Germinal center (tissue), 1 donor: ENCODE measurements around the gene SERTM1.

Experiments
- DNase-seq: peaks from one replicate; pipeline ENCODE4 v3.0.0; 2012; ENCODE audit warnings: mixed read lengths, low spot score

The SERTM1 gene

DNA sequence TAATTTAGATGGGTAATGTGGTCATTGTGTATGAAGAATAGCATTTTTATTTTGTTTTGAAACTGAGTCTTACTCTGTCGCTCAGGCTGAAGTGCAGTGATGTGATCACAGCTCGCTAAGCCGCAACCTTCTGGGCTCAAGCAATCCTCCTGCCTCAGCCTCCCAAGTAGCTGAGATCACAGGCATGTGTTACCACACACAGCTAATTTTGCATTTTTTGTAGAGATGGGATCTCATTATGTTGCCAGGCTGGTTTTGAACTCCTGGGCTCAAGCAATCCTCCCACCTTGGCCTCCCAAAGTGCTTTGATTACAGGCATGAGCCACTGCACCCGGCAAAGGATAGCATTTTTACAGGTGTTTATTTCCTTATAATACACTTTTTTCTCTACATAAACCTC lies 36.6 kb downstream of the SERTM1 start:
- DNase-seq = no peak

GRCh38 chr13:36712290-36712689 lies 38.5 kb downstream of the SERTM1 start:
- DNase-seq = no peak

DNA sequence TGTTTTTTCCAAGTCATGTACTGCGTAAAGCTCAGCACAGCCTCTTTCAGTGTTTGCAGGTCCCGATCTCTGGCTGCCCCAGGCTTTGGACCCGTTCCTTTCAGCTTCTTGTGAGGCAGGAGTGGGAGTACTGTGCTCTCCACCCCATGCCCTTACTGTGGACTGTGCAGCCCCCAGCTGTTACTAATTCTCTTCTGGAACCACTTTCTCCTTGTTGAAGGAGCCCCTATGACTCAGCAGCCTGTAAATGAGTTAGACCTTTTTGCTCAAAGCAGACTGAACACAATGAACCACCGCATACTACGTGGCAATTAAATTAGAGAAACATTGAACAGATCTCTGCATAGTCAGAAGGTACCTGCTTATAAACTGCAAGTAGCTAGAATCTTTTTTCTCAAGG lies 39.0 kb downstream of the SERTM1 start:
- DNase-seq = no peak

DNA sequence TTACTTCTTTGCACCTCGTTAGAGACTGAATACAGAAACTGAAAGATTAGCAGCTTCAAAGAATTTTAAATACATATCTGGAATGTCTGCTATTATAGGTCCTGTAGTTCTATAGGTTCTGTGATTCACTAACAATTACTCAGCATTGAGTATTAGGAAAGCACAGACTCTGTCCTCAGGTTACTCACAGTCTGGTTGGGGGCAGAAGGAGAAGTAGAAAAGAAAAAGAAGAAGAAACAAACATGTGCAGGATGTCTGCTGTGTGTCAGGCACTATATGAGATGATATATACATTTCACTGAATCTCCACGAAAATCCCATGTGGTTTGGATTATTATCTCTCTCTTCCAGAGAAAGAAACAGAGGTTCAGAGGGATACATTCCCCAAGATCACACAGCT lies 40.1 kb downstream of the SERTM1 start:
- no peak for DNase-seq

DNA sequence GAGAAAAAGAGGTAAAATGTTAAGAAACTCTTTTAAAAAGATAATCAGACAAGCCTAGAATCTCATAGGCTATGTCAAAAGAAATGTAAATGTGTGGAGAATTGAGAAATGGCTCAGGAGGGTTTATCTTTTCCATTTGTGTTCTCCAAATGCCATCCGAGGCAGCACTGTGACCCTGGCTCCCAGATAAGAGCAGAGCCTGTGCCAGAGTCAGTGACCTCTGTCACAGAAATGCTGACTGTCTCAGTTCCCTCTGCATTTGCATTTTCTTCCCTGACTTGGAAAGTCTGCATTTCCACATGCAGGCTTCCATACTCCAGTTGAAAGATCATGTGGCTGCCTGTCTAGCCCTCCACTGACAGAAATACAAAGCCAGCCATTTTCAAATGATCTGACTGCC lies 42.0 kb downstream of the SERTM1 start:
- DNase-seq = no peak

- no peak for DNase-seq
Observed at GRCh38 chr13:36717017-36717416, 43.2 kb downstream of the SERTM1 start.

GRCh38 chr13:36717966-36718545 lies 44.2 kb downstream of the SERTM1 start:
- DNase-seq = no peak

DNA sequence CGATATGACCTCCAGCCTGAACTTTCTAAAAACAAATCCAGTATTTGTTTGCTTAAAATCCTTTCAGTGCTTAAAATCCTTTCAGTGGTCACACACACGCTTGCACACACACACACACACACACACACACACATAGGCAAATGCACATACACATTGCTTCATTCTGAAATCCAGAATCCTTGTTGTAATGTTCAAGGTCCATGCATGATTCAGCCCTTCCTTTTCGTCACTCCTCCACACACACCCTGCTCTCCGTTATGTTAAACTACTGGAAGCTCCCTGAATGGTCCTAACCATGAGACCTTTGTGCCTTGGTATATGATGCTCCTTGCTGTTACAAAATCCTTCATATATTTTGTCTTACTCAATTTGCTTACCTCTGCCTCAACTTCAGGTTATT lies 44.9 kb downstream of the SERTM1 start:
- no peak for DNase-seq

DNA sequence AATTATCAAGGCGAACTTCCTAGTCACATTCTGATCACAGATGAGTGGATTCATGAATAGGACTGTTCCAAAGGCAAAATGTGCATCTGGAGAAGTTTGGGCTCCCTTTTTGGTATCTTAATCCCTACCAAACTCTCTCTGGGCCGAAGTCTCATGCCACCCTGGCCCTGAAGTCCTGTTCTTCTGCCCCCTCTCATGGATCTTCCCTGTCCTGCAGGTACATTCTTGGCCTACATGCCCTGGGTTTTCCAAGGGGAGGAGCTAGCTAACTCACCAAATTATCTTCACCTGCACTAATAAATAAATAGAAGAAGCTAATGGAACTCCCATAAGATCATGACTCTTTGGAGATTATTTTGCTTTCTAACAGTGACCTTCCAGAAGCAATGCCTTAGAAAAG lies 50.3 kb downstream of the SERTM1 start:
- DNase-seq = no peak

DNA sequence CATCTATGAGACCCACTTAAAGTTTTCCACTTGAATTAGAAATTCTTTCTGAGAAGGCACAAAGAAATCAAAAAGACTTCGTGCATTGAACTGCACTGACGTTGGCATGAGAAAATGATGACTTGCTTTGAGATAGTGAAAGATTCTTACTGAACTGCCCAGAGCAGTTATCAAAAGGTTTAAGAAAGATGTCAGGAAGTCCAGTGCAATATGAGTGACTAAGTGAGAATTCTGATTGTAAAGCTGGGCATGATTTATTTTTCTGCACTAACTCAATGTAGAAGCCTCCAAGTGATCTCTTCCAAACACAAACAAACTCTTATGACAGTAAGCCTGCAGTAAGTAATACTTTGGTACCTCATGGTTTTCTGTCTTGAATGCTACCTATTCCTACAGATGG lies 52.1 kb downstream of the SERTM1 start:
- no peak for DNase-seq

- no peak for DNase-seq
Observed at GRCh38 chr13:36728006-36728405, 54.2 kb downstream of the SERTM1 start.

DNA sequence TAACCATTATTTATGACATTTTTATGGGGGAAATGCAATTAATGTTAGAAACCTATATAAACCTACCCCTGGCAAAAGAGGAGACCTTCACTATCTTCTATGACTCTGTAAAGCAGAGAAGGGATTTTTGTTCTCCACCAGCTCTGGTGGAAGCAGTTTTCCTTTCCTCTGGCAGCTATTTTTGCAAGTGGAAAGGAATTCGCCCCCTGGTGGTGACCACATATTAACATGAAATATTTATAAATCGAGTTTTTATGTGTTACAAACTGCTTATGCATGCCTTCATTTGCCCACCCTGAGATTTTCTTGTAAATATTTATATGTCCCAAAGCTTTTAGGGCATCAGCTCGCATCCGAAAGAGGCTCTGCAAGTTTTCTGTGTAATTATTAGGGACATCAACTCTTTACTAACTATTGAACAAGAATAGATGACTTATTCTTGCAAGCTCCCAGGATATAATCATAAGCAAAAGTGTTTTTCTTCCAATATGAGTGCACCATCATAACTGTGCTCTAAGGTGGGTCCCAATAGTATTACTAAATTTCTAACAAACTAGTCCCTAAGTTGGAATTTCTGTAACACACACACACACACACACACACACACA lies 62.4 kb downstream of the SERTM1 start:
- peak; percentile 18 for DNase-seq

- DNase-seq = no peak
Observed at GRCh38 chr13:36737524-36738083, 63.8 kb downstream of the SERTM1 start.

- no peak for DNase-seq
Observed at GRCh38 chr13:36745436-36745835, 71.6 kb downstream of the SERTM1 start.

GRCh38 chr13:36746051-36746450 lies 72.2 kb downstream of the SERTM1 start:
- no peak for DNase-seq
